SIG-M5 (cell line): Measurements from ENCODE around the gene KHK.
"Not testable (repeated sequence)": the region's sequence is repeated elsewhere in the genome, so short reads cannot be mapped to it uniquely, and the experiment has no call there.

Experiments
- DNase-seq: peaks from one replicate; lab custom pipeline; 2025; lab: John Stamatoyannopoulos, UW

KHK gene

GRCh38 chr2:27059141-27059820, 27.3 kb upstream of the KHK start:
- DNase-seq = no peak

- no peak for DNase-seq
Measured at GRCh38 chr2:27060323-27060722, 26.2 kb upstream of the KHK start.

- no peak for DNase-seq
Measured at GRCh38 chr2:27065128-27065527, 21.4 kb upstream of the KHK start.

GRCh38 chr2:27067385-27067784, 19.2 kb upstream of the KHK start:
- DNase-seq = no peak

GRCh38 chr2:27069436-27069835, 17.1 kb upstream of the KHK start:
- no peak for DNase-seq

- no peak for DNase-seq
Measured at GRCh38 chr2:27069961-27070618, 16.5 kb upstream of the KHK start.

- no peak for DNase-seq
Measured at GRCh38 chr2:27070653-27071276, 15.8 kb upstream of the KHK start.

GRCh38 chr2:27071277-27071989, 15.1 kb upstream of the KHK start, which contains the start of gene OST4:
TSS of gene OST4 (minus strand) at chr2:27071654.
- peak; percentile 32 for DNase-seq

GRCh38 chr2:27071990-27072830, 14.4 kb upstream of the KHK start:
- no peak for DNase-seq

- DNase-seq = no peak
Measured at GRCh38 chr2:27072920-27073319, 13.7 kb upstream of the KHK start.

- DNase-seq = no peak
Measured at GRCh38 chr2:27073782-27074181, 12.8 kb upstream of the KHK start.

- DNase-seq = no peak
Measured at GRCh38 chr2:27074738-27075565, 11.6 kb upstream of the KHK start.

GRCh38 chr2:27075566-27075871, 11.1 kb upstream of the KHK start:
- not testable (repeated sequence) for DNase-seq

GRCh38 chr2:27076323-27076722, 10.2 kb upstream of the KHK start:
- DNase-seq = no peak

- DNase-seq = no peak
Measured at GRCh38 chr2:27077231-27077630, 9.3 kb upstream of the KHK start.

- DNase-seq = no peak
Measured at GRCh38 chr2:27078267-27079194, 8.0 kb upstream of the KHK start, which contains the start of gene EMILIN1. TSS of gene EMILIN1 (plus strand) at chr2:27078615. CDS start at chr2:27079066, 451 bp downstream.

GRCh38 chr2:27079233-27080139, 7.1 kb upstream of the KHK start:
- DNase-seq = no peak

GRCh38 chr2:27080140-27080469, 6.5 kb upstream of the KHK start:
- no peak for DNase-seq

GRCh38 chr2:27080603-27080936, 6.0 kb upstream of the KHK start:
- no peak for DNase-seq
